NCI-H2081 treated with DMSO at 0.1 percent for 48 hours (cell line): ENCODE measurements around the gene FYB1.

Experiments
- DNase-seq: peaks from one replicate; lab custom pipeline; 2025; lab: John Stamatoyannopoulos, UW

Gene FYB1

GRCh38 chr5:39119404-39120051 lies 99.8 kb downstream of the FYB1 start:
- no peak for DNase-seq

GRCh38 chr5:39118638-39119037 lies 100.7 kb downstream of the FYB1 start:
- DNase-seq: no peak

- no peak for DNase-seq
Observed at GRCh38 chr5:39117401-39117800, 102.0 kb downstream of the FYB1 start.

- no peak for DNase-seq
Observed at GRCh38 chr5:39116344-39117170, 102.8 kb downstream of the FYB1 start.

- DNase-seq: no peak
Observed at GRCh38 chr5:39115644-39116343, 103.6 kb downstream of the FYB1 start.

GRCh38 chr5:39114155-39114554 lies 105.2 kb downstream of the FYB1 start:
- no peak for DNase-seq

- DNase-seq: no peak
Observed at GRCh38 chr5:39113354-39113953, 105.9 kb downstream of the FYB1 start.

- no peak for DNase-seq
Observed at GRCh38 chr5:39109606-39110005, 109.8 kb downstream of the FYB1 start.

GRCh38 chr5:39108987-39109386 lies 110.4 kb downstream of the FYB1 start:
- no peak for DNase-seq

- no peak for DNase-seq
Observed at GRCh38 chr5:39107350-39107749, 112.0 kb downstream of the FYB1 start.

GRCh38 chr5:39106322-39106721 lies 113.0 kb downstream of the FYB1 start:
- DNase-seq: no peak

GRCh38 chr5:39104221-39104620 lies 115.1 kb downstream of the FYB1 start:
- DNase-seq: no peak

GRCh38 chr5:39102684-39103155 lies 116.6 kb downstream of the FYB1 start:
- no peak for DNase-seq

- no peak for DNase-seq
Observed at GRCh38 chr5:39100851-39101396, 118.4 kb downstream of the FYB1 start.

- DNase-seq: no peak
Observed at GRCh38 chr5:39100301-39100850, 119.0 kb downstream of the FYB1 start.

GRCh38 chr5:39099831-39100230 lies 119.5 kb downstream of the FYB1 start:
- DNase-seq: no peak

GRCh38 chr5:39093352-39093751 lies 126.0 kb downstream of the FYB1 start:
- no peak for DNase-seq

- DNase-seq: no peak
Observed at GRCh38 chr5:39092581-39093351, 126.6 kb downstream of the FYB1 start.

GRCh38 chr5:39091940-39092580 lies 127.3 kb downstream of the FYB1 start:
- DNase-seq: no peak

GRCh38 chr5:39083968-39084367 lies 135.4 kb downstream of the FYB1 start:
- no peak for DNase-seq
